DND-41 (cell line): Measurements from ENCODE around the gene IL1B.

Experiments used
- ATAC-seq: fragments of 200-7000 bp; cut with Tn5 transposase; 3 replicates; pipeline ENCODE4 v1.9.1; 2021; ENCODE audit warnings: low read depth; ENCODE audit not compliant: insufficient read depth
- DNase-seq: peaks from one replicate; pipeline ENCODE4 v3.0.0-alpha.2; 2020
- H2AFZ ChIP-seq: 2 replicates; pipeline ENCODE4 v1.6.0; 2012; ENCODE audit warnings: low read depth, low read length
- H3K27ac ChIP-seq: 2 replicates; pipeline ENCODE4 v1.5.1; 2012; ENCODE audit warnings: low read length, inconsistent platforms
- H3K27me3 ChIP-seq: fragments of 200-600 bp; sonication (generic); 2 replicates; pipeline ENCODE4 v1.6.0; 2012; ENCODE audit warnings: low read length, mild to moderate bottlenecking, inconsistent platforms; ENCODE audit not compliant: insufficient read depth, poor library complexity
- H3K36me3 ChIP-seq: 2 replicates; pipeline ENCODE4 v1.5.1; 2012; ENCODE audit warnings: low read length, inconsistent platforms; ENCODE audit not compliant: insufficient read depth
- H3K4me1 ChIP-seq: 2 replicates; pipeline ENCODE4 v1.5.1; 2012; ENCODE audit warnings: mild to moderate bottlenecking, low read length; ENCODE audit not compliant: insufficient read depth
- H3K4me2 ChIP-seq: 2 replicates; pipeline ENCODE4 v1.6.0; 2012; ENCODE audit warnings: mild to moderate bottlenecking, moderate library complexity, low read length, inconsistent platforms; ENCODE audit not compliant: insufficient read depth
- H3K4me3 ChIP-seq, 2 experiments: fragments of 200-600 bp in 1 of 2; shearing (Covaris generic) in 1 of 2; 2 replicates each; pipeline ENCODE4 v1.5.1; 2012 to 2016; ENCODE audit warnings: inconsistent platforms in 2 of 2, low read length in 2 of 2, mild to moderate bottlenecking in 2 of 2, low read depth in 1 of 2, moderate library complexity in 1 of 2
- H3K79me2 ChIP-seq: 2 replicates; pipeline ENCODE4 v1.6.0; 2012; ENCODE audit warnings: low read length, inconsistent platforms; ENCODE audit not compliant: insufficient read depth
- H3K9ac ChIP-seq: 2 replicates; pipeline ENCODE4 v1.6.0; 2012; ENCODE audit warnings: low read depth, mild to moderate bottlenecking, inconsistent platforms, low read length, moderate library complexity
- H3K9me3 ChIP-seq: 2 replicates; pipeline ENCODE4 v1.5.1; 2012; ENCODE audit warnings: low read length, moderate library complexity, mild to moderate bottlenecking, inconsistent platforms; ENCODE audit not compliant: insufficient read depth, severe bottlenecking
- H4K20me1 ChIP-seq: 2 replicates; pipeline ENCODE4 v1.6.0; 2012; ENCODE audit warnings: low read length; ENCODE audit not compliant: insufficient read depth
- EZH2 ChIP-seq: IDR thresholded peaks from 3 replicates; pipeline ENCODE4 v1.6.1; 2012; ENCODE audit warnings: borderline replicate concordance, low read depth, mild to moderate bottlenecking, moderate library complexity, low read length, inconsistent platforms; ENCODE audit not compliant: severe bottlenecking
- TF ChIP-seq, protein P1 (sequence below): IDR thresholded peaks from 2 replicates; pipeline ENCODE4 v1.5.1; 2012; ENCODE audit warnings: borderline replicate concordance, low read length, moderate library complexity, mild to moderate bottlenecking; ENCODE audit not compliant: poor library complexity, severe bottlenecking; ENCODE audit errors: extremely low read depth

IL1B gene

GRCh38 chr2:112792419-112792818, 44.2 kb downstream of the IL1B start:
- Histone ChIP-seq H3K9ac (no peak overlapping the region), H3K27ac (no peak overlapping the region), H3K79me2 (no peaks in the 10 kb centered on the region), H3K27me3 (no peaks in the 10 kb centered on the region), H3K4me1 (peaks cover 3% of the 10 kb centered on the region; the same call in 1 of the 2 replicates), H3K36me3 (no peaks in the 10 kb centered on the region), H3K4me2 (no peak overlapping the region), H3K9me3 (no peaks in the 10 kb centered on the region), H4K20me1 (no peaks in the 10 kb centered on the region), H2AFZ (no peak overlapping the region), H3K4me3 (no peak overlapping the region)
- TF ChIP-seq, protein P1, sequence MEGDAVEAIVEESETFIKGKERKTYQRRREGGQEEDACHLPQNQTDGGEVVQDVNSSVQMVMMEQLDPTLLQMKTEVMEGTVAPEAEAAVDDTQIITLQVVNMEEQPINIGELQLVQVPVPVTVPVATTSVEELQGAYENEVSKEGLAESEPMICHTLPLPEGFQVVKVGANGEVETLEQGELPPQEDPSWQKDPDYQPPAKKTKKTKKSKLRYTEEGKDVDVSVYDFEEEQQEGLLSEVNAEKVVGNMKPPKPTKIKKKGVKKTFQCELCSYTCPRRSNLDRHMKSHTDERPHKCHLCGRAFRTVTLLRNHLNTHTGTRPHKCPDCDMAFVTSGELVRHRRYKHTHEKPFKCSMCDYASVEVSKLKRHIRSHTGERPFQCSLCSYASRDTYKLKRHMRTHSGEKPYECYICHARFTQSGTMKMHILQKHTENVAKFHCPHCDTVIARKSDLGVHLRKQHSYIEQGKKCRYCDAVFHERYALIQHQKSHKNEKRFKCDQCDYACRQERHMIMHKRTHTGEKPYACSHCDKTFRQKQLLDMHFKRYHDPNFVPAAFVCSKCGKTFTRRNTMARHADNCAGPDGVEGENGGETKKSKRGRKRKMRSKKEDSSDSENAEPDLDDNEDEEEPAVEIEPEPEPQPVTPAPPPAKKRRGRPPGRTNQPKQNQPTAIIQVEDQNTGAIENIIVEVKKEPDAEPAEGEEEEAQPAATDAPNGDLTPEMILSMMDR = no peak
- TF ChIP-seq EZH2 = no peak
- ATAC-seq (no peak), DNase-seq (no peak)

- DNase-seq (no peak), ATAC-seq (no peak)
- Histone ChIP-seq H3K27me3 (no peaks in the 10 kb centered on the region), H3K27ac (no peak overlapping the region), H2AFZ (no peak overlapping the region), H4K20me1 (no peaks in the 10 kb centered on the region), H3K4me3 (no peak overlapping the region), H3K79me2 (no peaks in the 10 kb centered on the region), H3K9me3 (no peaks in the 10 kb centered on the region), H3K36me3 (no peaks in the 10 kb centered on the region), H3K9ac (no peak overlapping the region), H3K4me2 (no peak overlapping the region), H3K4me1 (peaks cover 3% of the 10 kb centered on the region; the same call in 1 of the 2 replicates)
- no peak for TF ChIP-seq EZH2
- TF ChIP-seq, protein P1 = no peak
Observed at GRCh38 chr2:112791693-112792230, 44.8 kb downstream of the IL1B start.

DNA sequence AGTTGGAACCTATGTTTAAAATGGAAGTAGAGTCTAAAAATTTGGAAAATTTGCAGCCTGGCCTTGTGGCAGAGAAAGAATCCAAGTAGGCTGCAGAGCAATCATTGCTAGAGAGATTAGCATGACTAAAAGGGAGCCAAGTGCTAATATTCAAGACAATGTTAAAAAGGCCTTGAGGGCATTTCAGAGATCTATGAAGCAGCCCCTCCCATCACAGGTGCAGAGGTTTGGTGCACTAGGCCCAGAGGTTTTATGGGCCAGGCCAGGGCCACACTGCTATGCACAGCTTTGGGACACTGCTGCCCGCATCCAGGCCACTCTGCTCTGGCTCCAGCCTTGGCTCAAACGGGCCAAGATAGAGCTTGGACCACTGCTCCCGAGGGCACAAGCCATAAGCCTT, 45.6 kb downstream of the IL1B start:
- no peak for TF ChIP-seq EZH2
- TF ChIP-seq, protein P1 = no peak
- H3K27me3 ChIP-seq = no peaks in the 10 kb centered on the region
- no peak overlapping the region for H3K4me2 ChIP-seq
- H3K27ac ChIP-seq = no peak overlapping the region
- H2AFZ ChIP-seq = no peak overlapping the region
- H3K9ac ChIP-seq = no peak overlapping the region
- H3K4me1 ChIP-seq = peaks cover 3% of the 10 kb centered on the region; the same call in 1 of the 2 replicates
- H3K79me2 ChIP-seq = no peaks in the 10 kb centered on the region
- no peak overlapping the region for H3K4me3 ChIP-seq
- no peaks in the 10 kb centered on the region for H3K9me3 ChIP-seq
- H3K36me3 ChIP-seq = no peaks in the 10 kb centered on the region
- DNase-seq (no peak), ATAC-seq (no peak)
- H4K20me1 ChIP-seq = no peaks in the 10 kb centered on the region

GRCh38 chr2:112790305-112790704, 46.3 kb downstream of the IL1B start:
- Histone ChIP-seq H3K9ac (no peak overlapping the region), H3K27ac (no peak overlapping the region), H3K9me3 (no peaks in the 10 kb centered on the region), H3K4me1 (peaks cover 3% of the 10 kb centered on the region; the same call in 1 of the 2 replicates), H3K4me2 (no peak overlapping the region), H4K20me1 (no peaks in the 10 kb centered on the region), H3K79me2 (no peaks in the 10 kb centered on the region), H3K4me3 (no peak overlapping the region), H3K27me3 (peaks cover 1% of the 10 kb centered on the region), H3K36me3 (no peaks in the 10 kb centered on the region), H2AFZ (no peak overlapping the region)
- DNase-seq = no peak
- TF ChIP-seq, protein P1 = no peak
- no peak for TF ChIP-seq EZH2
- no peak for ATAC-seq
